ENCODE measurements around the gene KRTAP3-2. TPM values are rescaled to one million over a fixed set of nuclear protein-coding genes. Genes with fewer than 3 reads are reported as not detected.

The KRTAP3-2 gene
- total RNA-seq, 1 donor: not detected

DNA sequence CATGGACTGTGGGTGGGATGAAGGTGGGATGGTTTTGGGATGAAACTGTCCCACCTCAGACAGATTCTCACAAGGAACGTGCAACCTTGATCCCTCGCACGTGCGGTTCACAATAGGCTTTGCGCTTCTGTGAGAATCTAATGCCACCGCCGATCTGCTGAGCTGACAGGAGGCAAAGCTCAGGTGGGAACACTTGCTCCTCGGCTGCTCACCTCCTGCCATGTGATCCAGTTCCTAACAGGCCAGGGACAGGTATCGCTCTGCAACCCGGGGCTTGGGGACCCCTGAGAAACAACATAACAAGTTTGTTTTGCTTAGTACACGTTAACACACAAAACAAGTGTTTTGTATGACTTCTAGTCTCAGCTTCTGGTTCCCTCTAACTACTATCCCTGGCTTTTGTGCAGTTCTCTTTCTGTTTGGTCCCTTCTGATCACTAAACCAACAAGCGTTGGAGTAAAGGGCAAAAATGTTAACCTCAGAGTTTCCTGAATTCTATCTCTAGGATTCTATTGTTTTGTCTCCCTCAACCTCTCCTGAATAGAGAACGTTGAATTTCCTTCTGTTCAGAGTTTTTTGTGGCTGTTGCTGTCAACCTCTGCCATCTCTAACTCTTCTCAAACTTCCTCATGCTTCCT is 17.0 kb upstream of the KRTAP3-2 start:
- H4K20me1 ChIP-seq (ENCODE audit: insufficient read depth, low read length): no peaks in the 10 kb centered on the region
- TF ChIP-seq, protein P1, sequence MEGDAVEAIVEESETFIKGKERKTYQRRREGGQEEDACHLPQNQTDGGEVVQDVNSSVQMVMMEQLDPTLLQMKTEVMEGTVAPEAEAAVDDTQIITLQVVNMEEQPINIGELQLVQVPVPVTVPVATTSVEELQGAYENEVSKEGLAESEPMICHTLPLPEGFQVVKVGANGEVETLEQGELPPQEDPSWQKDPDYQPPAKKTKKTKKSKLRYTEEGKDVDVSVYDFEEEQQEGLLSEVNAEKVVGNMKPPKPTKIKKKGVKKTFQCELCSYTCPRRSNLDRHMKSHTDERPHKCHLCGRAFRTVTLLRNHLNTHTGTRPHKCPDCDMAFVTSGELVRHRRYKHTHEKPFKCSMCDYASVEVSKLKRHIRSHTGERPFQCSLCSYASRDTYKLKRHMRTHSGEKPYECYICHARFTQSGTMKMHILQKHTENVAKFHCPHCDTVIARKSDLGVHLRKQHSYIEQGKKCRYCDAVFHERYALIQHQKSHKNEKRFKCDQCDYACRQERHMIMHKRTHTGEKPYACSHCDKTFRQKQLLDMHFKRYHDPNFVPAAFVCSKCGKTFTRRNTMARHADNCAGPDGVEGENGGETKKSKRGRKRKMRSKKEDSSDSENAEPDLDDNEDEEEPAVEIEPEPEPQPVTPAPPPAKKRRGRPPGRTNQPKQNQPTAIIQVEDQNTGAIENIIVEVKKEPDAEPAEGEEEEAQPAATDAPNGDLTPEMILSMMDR (IDR thresholded peaks at IDR 0.05; ENCODE audit: extremely low read depth, low read depth, low read length): no peak
- H3K4me2 ChIP-seq (ENCODE audit: insufficient read depth, low read length): no peak overlapping the region
- no peaks in the 10 kb centered on the region for H3K79me2 ChIP-seq (ENCODE audit: insufficient read depth, low read length)
- H3K4me1 ChIP-seq (ENCODE audit: insufficient read depth, low read length): no peaks in the 10 kb centered on the region
- no peaks in the 10 kb centered on the region for H3K36me3 ChIP-seq (ENCODE audit: insufficient read depth, low read length)
- H2AFZ ChIP-seq (ENCODE audit: low read length): no peak overlapping the region
- no peak for DNase-seq (ENCODE audit: insufficient read length, low spot score, missing footprints)
- no peaks in the 10 kb centered on the region for H3K27me3 ChIP-seq (ENCODE audit: insufficient read depth, low read length)
- H3K9me3 ChIP-seq (ENCODE audit: low read depth, low read length): peaks cover 4% of the 10 kb centered on the region
- H3K27ac ChIP-seq (ENCODE audit: low read depth, low read length): no peak overlapping the region
- no peak overlapping the region for H3K4me3 ChIP-seq (ENCODE audit: insufficient read depth, low read length)

DNA sequence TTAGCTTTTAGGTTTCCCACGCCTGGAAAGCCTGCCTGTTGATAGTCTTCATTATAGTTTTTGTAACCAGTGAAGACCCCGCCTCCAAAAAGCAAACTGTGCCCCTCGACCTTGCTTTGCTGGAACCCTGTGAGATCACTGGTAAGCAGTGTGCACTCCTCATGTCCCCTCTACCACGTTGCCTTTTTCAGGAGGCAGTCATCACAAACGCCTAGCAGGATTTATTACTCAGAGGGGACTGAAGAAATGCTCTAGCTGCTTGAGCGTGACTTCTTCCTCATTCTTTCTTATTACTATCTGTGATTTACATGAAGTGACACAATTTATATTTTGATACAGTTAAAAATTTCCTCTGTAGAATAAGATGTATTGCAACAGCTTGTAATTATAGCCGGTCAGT is 15.7 kb upstream of the KRTAP3-2 start:
- H2AFZ ChIP-seq (ENCODE audit: low read length): no peak overlapping the region
- H3K27me3 ChIP-seq (ENCODE audit: insufficient read depth, low read length): no peaks in the 10 kb centered on the region
- H3K4me1 ChIP-seq (ENCODE audit: insufficient read depth, low read length): no peaks in the 10 kb centered on the region
- no peaks in the 10 kb centered on the region for H3K79me2 ChIP-seq (ENCODE audit: insufficient read depth, low read length)
- no peaks in the 10 kb centered on the region for H3K9me3 ChIP-seq (ENCODE audit: low read depth, low read length)
- no peak overlapping the region for H3K27ac ChIP-seq (ENCODE audit: low read depth, low read length)
- H4K20me1 ChIP-seq (ENCODE audit: insufficient read depth, low read length): no peaks in the 10 kb centered on the region
- no peak for DNase-seq (ENCODE audit: insufficient read length, low spot score, missing footprints)
- no peak overlapping the region for H3K4me2 ChIP-seq (ENCODE audit: insufficient read depth, low read length)
- H3K4me3 ChIP-seq (ENCODE audit: insufficient read depth, low read length): no peak overlapping the region
- no peaks in the 10 kb centered on the region for H3K36me3 ChIP-seq (ENCODE audit: insufficient read depth, low read length)
- TF ChIP-seq, protein P1 (IDR thresholded peaks at IDR 0.05; ENCODE audit: extremely low read depth, low read depth, low read length): no peak

DNA sequence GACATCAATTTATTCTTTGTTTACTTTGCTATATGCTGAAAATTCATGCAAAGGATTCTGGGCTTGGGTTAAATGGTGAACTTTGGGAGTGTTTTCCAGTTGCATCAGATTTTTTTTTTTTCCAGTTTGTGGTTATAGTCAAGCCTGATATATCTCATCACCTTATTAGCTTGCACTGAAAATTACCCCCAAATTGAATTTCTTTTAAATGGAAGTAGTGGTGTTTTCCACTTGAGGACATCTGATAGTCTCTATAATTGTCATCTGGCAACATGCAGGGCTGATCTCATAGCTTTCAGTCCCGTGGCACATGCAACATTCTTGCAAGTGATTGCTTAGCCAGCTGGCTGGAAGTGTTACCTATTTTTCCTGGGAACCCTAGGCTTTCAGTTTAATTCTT is 13.9 kb upstream of the KRTAP3-2 start:
- Histone ChIP-seq H3K36me3 (ENCODE audit: insufficient read depth, low read length) (no peaks in the 10 kb centered on the region), H2AFZ (ENCODE audit: low read length) (no peak overlapping the region), H3K4me3 (ENCODE audit: insufficient read depth, low read length) (no peak overlapping the region), H3K79me2 (ENCODE audit: insufficient read depth, low read length) (no peaks in the 10 kb centered on the region), H3K27ac (ENCODE audit: low read depth, low read length) (no peak overlapping the region), H3K9me3 (ENCODE audit: low read depth, low read length) (no peaks in the 10 kb centered on the region), H3K27me3 (ENCODE audit: insufficient read depth, low read length) (no peaks in the 10 kb centered on the region), H3K4me1 (ENCODE audit: insufficient read depth, low read length) (no peaks in the 10 kb centered on the region), H4K20me1 (ENCODE audit: insufficient read depth, low read length) (no peaks in the 10 kb centered on the region), H3K4me2 (ENCODE audit: insufficient read depth, low read length) (no peak overlapping the region)
- DNase-seq (ENCODE audit: insufficient read length, low spot score, missing footprints): no peak
- TF ChIP-seq, protein P1 (IDR thresholded peaks at IDR 0.05; ENCODE audit: extremely low read depth, low read depth, low read length): no peak

DNA sequence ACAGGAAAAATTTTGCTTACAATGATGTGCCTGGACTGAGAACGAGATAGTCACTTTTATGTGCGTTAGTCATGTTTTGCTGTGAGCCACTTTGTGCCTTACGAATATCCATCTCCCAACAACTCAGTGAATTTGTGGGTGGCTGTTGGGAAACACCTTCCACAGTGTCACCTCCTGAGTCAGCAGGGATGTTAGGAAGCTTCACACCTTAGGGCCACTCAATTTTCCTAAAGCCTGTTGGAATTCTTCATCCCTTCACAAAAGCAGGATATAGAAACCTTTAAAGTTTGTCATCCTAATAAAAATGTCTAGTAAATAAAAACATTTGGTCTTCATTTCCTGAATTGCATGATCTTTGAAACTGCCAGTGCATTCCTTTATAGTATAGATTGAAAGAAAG is 13.5 kb upstream of the KRTAP3-2 start:
- TF ChIP-seq, protein P1 (IDR thresholded peaks at IDR 0.05; ENCODE audit: extremely low read depth, low read depth, low read length): no peak
- H2AFZ ChIP-seq (ENCODE audit: low read length): peak overlapping the region; percentile 48
- no peak overlapping the region for H3K4me2 ChIP-seq (ENCODE audit: insufficient read depth, low read length)
- no peaks in the 10 kb centered on the region for H3K79me2 ChIP-seq (ENCODE audit: insufficient read depth, low read length)
- no peak overlapping the region for H3K27ac ChIP-seq (ENCODE audit: low read depth, low read length)
- no peaks in the 10 kb centered on the region for H4K20me1 ChIP-seq (ENCODE audit: insufficient read depth, low read length)
- no peaks in the 10 kb centered on the region for H3K36me3 ChIP-seq (ENCODE audit: insufficient read depth, low read length)
- H3K9me3 ChIP-seq (ENCODE audit: low read depth, low read length): no peaks in the 10 kb centered on the region
- no peak for DNase-seq (ENCODE audit: insufficient read length, low spot score, missing footprints)
- H3K4me3 ChIP-seq (ENCODE audit: insufficient read depth, low read length): no peak overlapping the region
- H3K27me3 ChIP-seq (ENCODE audit: insufficient read depth, low read length): no peaks in the 10 kb centered on the region
- H3K4me1 ChIP-seq (ENCODE audit: insufficient read depth, low read length): no peaks in the 10 kb centered on the region

Measured in osteoblast (primary cell).